SU-DHL-6 (cell line): ENCODE results near the gene DCHS2.

Experiments
- H2AFZ ChIP-seq: fragments of 200-600 bp; sonication (generic); 2 replicates; pipeline ENCODE4 v1.6.1; 2014; ENCODE audit warnings: low read depth, mild to moderate bottlenecking, moderate library complexity, mixed read lengths, antibody characterized with exemption, low read length; ENCODE audit not compliant: severe bottlenecking
- H3F3A ChIP-seq: fragments of 200-600 bp; shearing (Covaris generic); 2 replicates; pipeline ENCODE4 v1.6.0; 2016; ENCODE audit warnings: antibody characterized with exemption, mild to moderate bottlenecking; ENCODE audit not compliant: insufficient read depth
- H3K27ac ChIP-seq: fragments of 200-600 bp; sonication (generic); 2 replicates; pipeline ENCODE4 v1.5.1; 2016; ENCODE audit warnings: low read depth, mild to moderate bottlenecking, low read length, moderate library complexity, mixed read lengths
- H3K27me3 ChIP-seq: fragments of 200-600 bp; sonication (generic), shearing (Covaris generic); 2 replicates; pipeline ENCODE4 v1.6.0; 2014; ENCODE audit warnings: mild to moderate bottlenecking, low read length
- H3K36me3 ChIP-seq: fragments of 200-600 bp; sonication (generic); 2 replicates; pipeline ENCODE4 v1.6.1; 2014; ENCODE audit warnings: mild to moderate bottlenecking, low read length, mixed read lengths
- H3K4me2 ChIP-seq: fragments of 300-600, 200-600 bp; shearing (Covaris generic), sonication (generic); 2 replicates; pipeline ENCODE4 v1.6.0; 2014; ENCODE audit warnings: low read length, low read depth, mild to moderate bottlenecking; ENCODE audit not compliant: poor library complexity, severe bottlenecking
- H3K4me3 ChIP-seq: fragments of 200-600 bp; sonication (generic); 2 replicates; pipeline ENCODE4 v1.5.1; 2014; ENCODE audit warnings: antibody characterized with exemption, low read length, mild to moderate bottlenecking, mixed read lengths; ENCODE audit not compliant: insufficient read depth, poor library complexity, severe bottlenecking
- H3K79me2 ChIP-seq: fragments of 200-600 bp; sonication (generic); 2 replicates; pipeline ENCODE4 v1.6.1; 2014; ENCODE audit warnings: mild to moderate bottlenecking, low read length, moderate library complexity; ENCODE audit not compliant: insufficient read depth
- H3K9ac ChIP-seq: fragments of 200-600 bp; sonication (generic); 2 replicates; pipeline ENCODE4 v1.7.0; 2014; ENCODE audit warnings: mild to moderate bottlenecking, low read length
- H3K9me2 ChIP-seq: fragments of 200-600 bp; sonication (generic); replicated peaks from 2 replicates; pipeline ENCODE4 v1.6.1; 2014; ENCODE audit warnings: low read length; ENCODE audit not compliant: insufficient read depth
- H3K9me3 ChIP-seq: fragments of 200-600 bp; sonication (generic); 2 replicates; pipeline ENCODE4 v1.6.1; 2014; ENCODE audit warnings: low read length, mixed read lengths; ENCODE audit not compliant: insufficient read depth
- H4K20me1 ChIP-seq: fragments of 200-600 bp; sonication (generic); 2 replicates; pipeline ENCODE4 v1.6.1; 2014; ENCODE audit warnings: low read depth, mild to moderate bottlenecking, antibody characterized with exemption, low read length, moderate library complexity, mixed read lengths
- EZH2phosphoT487 ChIP-seq: fragments of 200-600 bp; sonication (generic), shearing (Covaris generic); conservative IDR thresholded peaks from 2 replicates; pipeline ENCODE4 v1.6.1; 2018; ENCODE audit warnings: mild to moderate bottlenecking, antibody characterized with exemption, low read length, moderate library complexity, mixed read lengths
- TF ChIP-seq, protein P1 (sequence below): fragments of 200-600 bp; sonication (generic); IDR thresholded peaks from one replicate; pipeline ENCODE4 v1.5.1; 2017; ENCODE audit warnings: antibody characterized with exemption, mild to moderate bottlenecking, low read length, moderate library complexity; ENCODE audit not compliant: insufficient read depth, poor library complexity, severe bottlenecking

Gene DCHS2

GRCh38 chr4:154192585-154192984 lies 299.0 kb downstream of the DCHS2 start:
- Histone ChIP-seq H3K4me2 (no peak overlapping the region), H3K79me2 (no peaks in the 10 kb centered on the region), H3K9me2 (no peaks in the 10 kb centered on the region), H3K36me3 (no peaks in the 10 kb centered on the region), H3K27ac (no peak overlapping the region), H2AFZ (no peak overlapping the region), H3F3A (no peaks in the 10 kb centered on the region), H3K4me3 (no peak overlapping the region), H3K9me3 (peaks cover 7% of the 10 kb centered on the region; the same call in 1 of the 2 replicates), H3K27me3 (no peaks in the 10 kb centered on the region), H3K9ac (no peak overlapping the region), H4K20me1 (no peaks in the 10 kb centered on the region)
- TF ChIP-seq, protein P1, sequence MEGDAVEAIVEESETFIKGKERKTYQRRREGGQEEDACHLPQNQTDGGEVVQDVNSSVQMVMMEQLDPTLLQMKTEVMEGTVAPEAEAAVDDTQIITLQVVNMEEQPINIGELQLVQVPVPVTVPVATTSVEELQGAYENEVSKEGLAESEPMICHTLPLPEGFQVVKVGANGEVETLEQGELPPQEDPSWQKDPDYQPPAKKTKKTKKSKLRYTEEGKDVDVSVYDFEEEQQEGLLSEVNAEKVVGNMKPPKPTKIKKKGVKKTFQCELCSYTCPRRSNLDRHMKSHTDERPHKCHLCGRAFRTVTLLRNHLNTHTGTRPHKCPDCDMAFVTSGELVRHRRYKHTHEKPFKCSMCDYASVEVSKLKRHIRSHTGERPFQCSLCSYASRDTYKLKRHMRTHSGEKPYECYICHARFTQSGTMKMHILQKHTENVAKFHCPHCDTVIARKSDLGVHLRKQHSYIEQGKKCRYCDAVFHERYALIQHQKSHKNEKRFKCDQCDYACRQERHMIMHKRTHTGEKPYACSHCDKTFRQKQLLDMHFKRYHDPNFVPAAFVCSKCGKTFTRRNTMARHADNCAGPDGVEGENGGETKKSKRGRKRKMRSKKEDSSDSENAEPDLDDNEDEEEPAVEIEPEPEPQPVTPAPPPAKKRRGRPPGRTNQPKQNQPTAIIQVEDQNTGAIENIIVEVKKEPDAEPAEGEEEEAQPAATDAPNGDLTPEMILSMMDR = no peak
- no peak for TF ChIP-seq EZH2phosphoT487

GRCh38 chr4:154189346-154189745 lies 302.3 kb downstream of the DCHS2 start:
- no peak overlapping the region for H2AFZ ChIP-seq

DNA sequence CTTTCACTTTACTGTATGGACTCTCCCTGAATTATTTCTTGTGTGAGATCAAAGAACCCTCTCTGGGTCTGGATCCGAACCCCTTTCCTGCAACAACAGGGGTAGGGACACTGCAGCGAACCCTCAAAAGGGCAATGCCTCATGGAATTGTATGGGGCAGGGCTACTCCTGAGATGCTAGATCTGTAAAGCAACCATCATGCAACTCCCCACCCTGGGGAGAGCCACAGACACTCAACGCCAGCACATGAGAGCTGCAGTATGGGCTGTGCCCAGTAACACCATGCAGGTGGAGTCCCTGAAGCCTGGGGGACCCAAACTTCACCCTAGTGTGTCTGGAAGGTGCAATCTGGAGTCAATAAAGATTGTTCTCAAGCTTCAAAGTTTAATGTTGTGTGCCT lies 304.7 kb downstream of the DCHS2 start:
- Histone ChIP-seq H3K9ac (no peak overlapping the region), H3K4me3 (no peak overlapping the region), H3F3A (no peaks in the 10 kb centered on the region), H3K27me3 (no peaks in the 10 kb centered on the region), H2AFZ (no peak overlapping the region), H3K36me3 (no peaks in the 10 kb centered on the region), H3K4me2 (no peak overlapping the region), H4K20me1 (no peaks in the 10 kb centered on the region), H3K79me2 (no peaks in the 10 kb centered on the region), H3K9me2 (no peaks in the 10 kb centered on the region), H3K9me3 (no peaks in the 10 kb centered on the region), H3K27ac (no peak overlapping the region)
- TF ChIP-seq, protein P1 = no peak
- no peak for TF ChIP-seq EZH2phosphoT487

More at GRCh38 chr4:154189346-154189745, 302.3 kb downstream of the DCHS2 start:
- no peak for TF ChIP-seq EZH2phosphoT487
- TF ChIP-seq, protein P1 = no peak
- no peaks in the 10 kb centered on the region for H4K20me1 ChIP-seq
- no peaks in the 10 kb centered on the region for H3K9me3 ChIP-seq
- H3K4me3 ChIP-seq = no peak overlapping the region
- H3K9me2 ChIP-seq = no peaks in the 10 kb centered on the region
- no peak overlapping the region for H3K4me2 ChIP-seq
- no peaks in the 10 kb centered on the region for H3K36me3 ChIP-seq
- H3K9ac ChIP-seq = no peak overlapping the region
- H3K27me3 ChIP-seq = no peaks in the 10 kb centered on the region
- no peaks in the 10 kb centered on the region for H3K79me2 ChIP-seq
- no peak overlapping the region for H3K27ac ChIP-seq
- H3F3A ChIP-seq = no peaks in the 10 kb centered on the region

DNA sequence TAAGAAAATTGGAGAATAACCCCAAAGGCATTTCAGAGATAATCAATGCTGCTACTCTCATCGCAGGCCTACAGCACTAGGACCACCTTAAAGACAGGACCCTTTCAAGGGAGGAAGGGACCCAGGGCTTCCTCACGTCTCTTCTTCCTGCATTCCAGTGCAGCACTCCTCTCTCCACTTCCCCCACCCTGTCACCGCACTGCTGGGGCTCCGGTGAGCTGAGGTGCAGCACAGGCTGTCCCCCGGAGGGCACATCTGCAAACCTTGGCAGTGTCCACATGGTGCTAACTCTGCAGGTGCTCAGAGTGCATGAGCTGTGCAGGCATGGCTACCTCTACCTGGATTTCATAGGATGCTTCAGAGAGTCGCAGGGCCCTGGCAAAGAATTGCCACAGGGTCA lies 305.6 kb downstream of the DCHS2 start:
- H3K9me2 ChIP-seq = no peaks in the 10 kb centered on the region
- no peaks in the 10 kb centered on the region for H3K9me3 ChIP-seq
- no peaks in the 10 kb centered on the region for H3K27me3 ChIP-seq
- no peak for TF ChIP-seq EZH2phosphoT487
- TF ChIP-seq, protein P1 = no peak
- no peaks in the 10 kb centered on the region for H3K36me3 ChIP-seq
- no peak overlapping the region for H2AFZ ChIP-seq
- H3K9ac ChIP-seq = no peak overlapping the region
- H3K27ac ChIP-seq = no peak overlapping the region
- no peak overlapping the region for H3K4me2 ChIP-seq
- no peak overlapping the region for H3K4me3 ChIP-seq
- no peaks in the 10 kb centered on the region for H4K20me1 ChIP-seq
- no peaks in the 10 kb centered on the region for H3F3A ChIP-seq
- H3K79me2 ChIP-seq = no peaks in the 10 kb centered on the region
